IMR-90 (cell line): ENCODE data around the gene TMEM63B. TPM values are rescaled to one million over a fixed set of nuclear protein-coding genes. Genes with fewer than 3 reads are reported as not detected.

Source experiments
- ATAC-seq: fragments of 200-7000 bp; cut with Tn5 transposase; 2 replicates; pipeline ENCODE4 v1.9.1; 2020; ENCODE audit warnings: low read depth, mild to moderate bottlenecking, moderate library complexity
- BruUV-seq: library from RNA; stranded (reverse); fragments of 400-500 nt; replicated peaks from 2 replicates; lab custom pipeline; 2021; lab: Mats Ljungman, UMichigan
- CTCF ChIA-PET: fragments of 300-600 bp; formaldehyde crosslinking; extraction: SDS; loops from one replicate; lab custom pipeline; 2021; ENCODE audit warnings: antibody characterized with exemption; lab: Yijun Ruan, JAX
- POLR2A ChIA-PET: fragments of 300-600 bp; sonication (Branson Sonifier 250); formaldehyde crosslinking; loops from one replicate; lab custom pipeline; 2022; ENCODE audit warnings: antibody characterized with exemption; ENCODE audit not compliant: unreplicated experiment; lab: Charles Lee
- DNase-seq: peaks from one replicate; pipeline ENCODE4 v3.0.0; 2013
- H2AFZ ChIP-seq: replicated peaks from 2 replicates; pipeline ENCODE3; 2013; ENCODE audit warnings: low read length, mild to moderate bottlenecking; ENCODE audit not compliant: poor library complexity
- H2AK5ac ChIP-seq: 2 replicates; pipeline ENCODE4 v1.6.1; 2013; ENCODE audit warnings: low read depth, low read length, inconsistent platforms
- H2AK9ac ChIP-seq: replicated peaks from 2 replicates; pipeline ENCODE3; 2013; ENCODE audit warnings: mild to moderate bottlenecking, low read depth, low read length, moderate library complexity; ENCODE audit not compliant: poor library complexity
- H2BK120ac ChIP-seq: 2 replicates; pipeline ENCODE4 v1.6.1; 2013; ENCODE audit warnings: low read depth, low read length, inconsistent platforms
- H2BK15ac ChIP-seq: 3 replicates; pipeline ENCODE4 v1.6.1; 2013; ENCODE audit warnings: low read depth, low read length, inconsistent platforms
- H2BK20ac ChIP-seq: 2 replicates; pipeline ENCODE4 v1.6.1; 2013; ENCODE audit warnings: low read depth, mild to moderate bottlenecking, inconsistent platforms, low read length, moderate library complexity
- H2BK5ac ChIP-seq: 2 replicates; pipeline ENCODE4 v1.6.1; 2013; ENCODE audit warnings: mild to moderate bottlenecking, low read depth, low read length, inconsistent platforms; ENCODE audit not compliant: poor library complexity, severe bottlenecking
- H3K14ac ChIP-seq: replicated peaks from 2 replicates; pipeline ENCODE4 v1.6.1; 2013; ENCODE audit warnings: low read depth, low read length, inconsistent platforms
- H3K18ac ChIP-seq: 2 replicates; pipeline ENCODE4 v1.6.1; 2013; ENCODE audit warnings: low read depth, low read length, control low read depth
- H3K23ac ChIP-seq: 2 replicates; pipeline ENCODE4 v1.6.1; 2013; ENCODE audit warnings: low read depth, low read length, inconsistent platforms
- H3K27ac ChIP-seq: 2 replicates; pipeline ENCODE4 v1.5.1; 2013; ENCODE audit warnings: mild to moderate bottlenecking, control low read depth, low read length; ENCODE audit not compliant: insufficient read depth
- H3K27me3 ChIP-seq: 2 replicates; pipeline ENCODE4 v1.6.1; 2013; ENCODE audit warnings: low read length; ENCODE audit not compliant: control insufficient read depth, insufficient read depth
- H3K36me3 ChIP-seq: 2 replicates; pipeline ENCODE4 v1.6.1; 2013; ENCODE audit warnings: low read length, mixed read lengths; ENCODE audit not compliant: control insufficient read depth, insufficient read depth
- H3K4ac ChIP-seq: 2 replicates; pipeline ENCODE4 v1.6.1; 2013; ENCODE audit warnings: low read depth, low read length, inconsistent platforms
- H3K4me1 ChIP-seq: 2 replicates; pipeline ENCODE4 v1.6.1; 2013; ENCODE audit warnings: low read length, mixed read lengths; ENCODE audit not compliant: control insufficient read depth, insufficient read depth
- H3K4me2 ChIP-seq: 2 replicates; pipeline ENCODE4 v1.6.1; 2013; ENCODE audit warnings: low read depth, mild to moderate bottlenecking, control low read depth, low read length, moderate library complexity
- H3K4me3 ChIP-seq: 2 replicates; pipeline ENCODE4 v1.5.1; 2013; ENCODE audit warnings: low read depth, mild to moderate bottlenecking, control low read depth, low read length, moderate library complexity; ENCODE audit not compliant: insufficient read depth
- H3K56ac ChIP-seq: 2 replicates; pipeline ENCODE4 v1.6.1; 2013; ENCODE audit warnings: low read length, inconsistent platforms; ENCODE audit not compliant: insufficient read depth; ENCODE audit errors: extremely low read depth
- H3K79me1 ChIP-seq, 2 experiments: 2 replicates each; pipeline ENCODE4 v1.6.1; 2013; ENCODE audit warnings: low read length in 2 of 2, inconsistent platforms in 1 of 2, low read depth in 1 of 2
- H3K9ac ChIP-seq: 2 replicates; pipeline ENCODE4 v1.6.1; 2013; ENCODE audit warnings: low read depth, low read length, control low read depth
- H3K9me1 ChIP-seq: 2 replicates; pipeline ENCODE4 v1.6.1; 2013; ENCODE audit warnings: low read length, inconsistent platforms; ENCODE audit not compliant: insufficient read depth
- H3K9me3 ChIP-seq: 2 replicates; pipeline ENCODE4 v1.6.1; 2013; ENCODE audit warnings: low read length; ENCODE audit not compliant: control insufficient read depth, insufficient read depth
- H4K20me1 ChIP-seq: 2 replicates; pipeline ENCODE4 v1.6.1; 2013; ENCODE audit warnings: low read length, inconsistent platforms; ENCODE audit not compliant: insufficient read depth
- H4K5ac ChIP-seq: 2 replicates; pipeline ENCODE4 v1.6.1; 2013; ENCODE audit warnings: mild to moderate bottlenecking, low read depth, low read length, control low read depth
- H4K8ac ChIP-seq, 2 experiments: 2 replicates each; pipeline ENCODE4 v1.6.1; 2013; ENCODE audit warnings: low read depth in 2 of 2, low read length in 2 of 2, control low read depth in 1 of 2, inconsistent platforms in 1 of 2
- H4K91ac ChIP-seq: 2 replicates; pipeline ENCODE4 v1.6.1; 2013; ENCODE audit warnings: low read depth, low read length, inconsistent platforms; ENCODE audit not compliant: insufficient read depth
- BHLHE40 ChIP-seq: fragments of 150-350 bp; IDR thresholded peaks from 2 replicates; pipeline ENCODE4 v1.6.1; 2016; ENCODE audit warnings: mild to moderate bottlenecking, low read depth, low read length
- CEBPB ChIP-seq: IDR thresholded peaks from 2 replicates; pipeline ENCODE4 v1.6.1; 2012; ENCODE audit warnings: low read depth, low read length, improper control_type of control experiment
- CHD1 ChIP-seq: IDR thresholded peaks from 2 replicates; pipeline ENCODE4 v1.6.1; 2012; ENCODE audit warnings: low read depth, low read length, improper control_type of control experiment
- FOS ChIP-seq: fragments of 150-350 bp; IDR thresholded peaks from 2 replicates; pipeline ENCODE4 v1.6.1; 2016; ENCODE audit warnings: low read depth, low read length
- MAFK ChIP-seq: IDR thresholded peaks from 2 replicates; pipeline ENCODE4 v1.6.1; 2012; ENCODE audit warnings: low read depth, low read length, improper control_type of control experiment
- MAZ ChIP-seq: IDR thresholded peaks from 2 replicates; pipeline ENCODE4 v1.6.1; 2012; ENCODE audit warnings: low read depth, mild to moderate bottlenecking, low read length, improper control_type of control experiment, moderate library complexity, borderline replicate concordance
- MXI1 ChIP-seq: IDR thresholded peaks from 2 replicates; pipeline ENCODE4 v1.6.1; 2012; ENCODE audit warnings: low read depth, mild to moderate bottlenecking, low read length, moderate library complexity, borderline replicate concordance
- NFE2L2 ChIP-seq: fragments of 150-350 bp; IDR thresholded peaks from 2 replicates; pipeline ENCODE4 v1.6.1; 2016; ENCODE audit warnings: low read depth, mild to moderate bottlenecking, low read length
- POLR2A ChIP-seq: IDR thresholded peaks from 2 replicates; pipeline ENCODE4 v1.6.1; 2012; ENCODE audit warnings: mild to moderate bottlenecking, low read depth, low read length
- RAD21 ChIP-seq: IDR thresholded peaks from 2 replicates; pipeline ENCODE4 v1.6.1; 2012; ENCODE audit warnings: low read length, improper control_type of control experiment
- RCOR1 ChIP-seq: IDR thresholded peaks from 2 replicates; pipeline ENCODE4 v1.6.1; 2012; ENCODE audit warnings: mild to moderate bottlenecking, low read length, improper control_type of control experiment; ENCODE audit not compliant: insufficient replicate concordance
- RFX5 ChIP-seq: IDR thresholded peaks from 2 replicates; pipeline ENCODE4 v1.8.0; 2012; ENCODE audit warnings: low read depth, mild to moderate bottlenecking, low read length, moderate library complexity
- SMC3 ChIP-seq: fragments of 150-350 bp; IDR thresholded peaks from 2 replicates; pipeline ENCODE4 v1.6.1; 2016; ENCODE audit warnings: low read depth, mild to moderate bottlenecking, antibody characterized with exemption, low read length, moderate library complexity
- whole genome bisulfite sequencing, 2 experiments: methylation state at CpG; one replicate each; pipeline versions ENCODE4 v1.1.5 to v1.1.7; 2013; ENCODE audit warnings: missing lambda C conversion rate in 2 of 2; ENCODE audit not compliant: insufficient read length in 1 of 2; ENCODE audit errors: extremely low coverage in 2 of 2; 5-methylcytosine and 5-hydroxymethylcytosine counted together
- dilution Hi-C: fragments of 300-500 bp; cut with HindIII; formaldehyde crosslinking; loops from one replicate; pipeline ENCODE4 v1.14.3; 2018; ENCODE audit warnings: low sequenced_read_pairs; ENCODE audit not compliant: unreplicated experiment
- in situ Hi-C: fragments of 300-500 bp; cut with MboI; formaldehyde crosslinking; loops from 3 replicates; pipeline ENCODE4 v1.14.3; 2019; ENCODE audit warnings: low sequenced_read_pairs, inconsistent platforms, mixed read lengths
- intact Hi-C: fragments of 100-400 bp; cut with micrococcal nuclease; formaldehyde crosslinking; loops from 2 replicates; pipeline ENCODE4 v1.10.0; 2022
- polyA plus RNA-seq, 3 experiments: library from polyadenylated mRNA; depleted of rRNA; stranded (reverse); fragments of >200 nt; gene quantifications; 2 replicates each; pipeline ENCODE4 v1.2.3, GENCODE V29; 2012; ENCODE audit warnings: low replicate concordance in 1 of 3
- total RNA-seq: library from RNA; depleted of rRNA; stranded (reverse); fragments of >200 nt; gene quantifications from 2 replicates; pipeline ENCODE4 v1.2.3, GENCODE V29; 2012
- TF ChIP-seq, protein P1 (sequence below): fragments of 150-350 bp; IDR thresholded peaks from 2 replicates; pipeline ENCODE4 v1.6.1; 2016; ENCODE audit warnings: low read depth, mild to moderate bottlenecking, low read length, moderate library complexity, borderline replicate concordance
- TF ChIP-seq, protein P2 (sequence below): fragments of 150-350 bp; IDR thresholded peaks from 2 replicates; pipeline ENCODE4 v1.6.1; 2017; ENCODE audit warnings: mild to moderate bottlenecking, antibody characterized with exemption, low read length, low read depth
- TF ChIP-seq, protein P3 (sequence below): conservative IDR thresholded peaks from 2 replicates; pipeline ENCODE4 v1.5.1; 2012; ENCODE audit warnings: mild to moderate bottlenecking, low read depth, low read length, improper control_type of control experiment

TMEM63B gene
- total and polyA plus RNA-seq, 2 of the 4 experiments (the other 2 are of a cell fraction) = 12.2 to 42.6 TPM

DNA sequence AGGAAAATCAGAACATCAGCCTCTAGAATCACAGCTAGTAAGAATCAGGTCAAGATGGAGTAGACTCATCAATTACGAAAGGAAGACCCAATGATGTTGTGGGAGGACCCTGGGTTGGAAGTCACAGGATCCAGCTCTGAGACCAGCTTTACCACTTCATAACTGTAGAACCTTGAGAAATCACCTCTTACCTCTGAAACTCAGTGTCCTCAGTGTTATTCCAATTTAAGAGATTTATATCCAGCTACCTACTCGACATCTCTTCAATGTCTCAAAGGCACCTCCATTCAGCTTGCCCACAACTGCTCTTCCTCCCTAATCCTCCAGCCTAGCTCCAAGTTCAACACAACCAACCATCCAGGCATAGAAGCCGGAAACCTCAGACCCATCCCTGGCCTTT lies 16.4 kb upstream of the TMEM63B start:
- Histone ChIP-seq H3K4me3 (no peak overlapping the region), H3K4me1 (peaks cover 17% of the 10 kb centered on the region), H3K9me3 (no peaks in the 10 kb centered on the region), H3K18ac (no peak overlapping the region), H2BK15ac (no peak overlapping the region), H3K23ac (no peak overlapping the region), H2BK120ac (no peak overlapping the region), H2AK5ac (no peak overlapping the region), H2AFZ (no peak overlapping the region), H4K91ac (no peak overlapping the region), H3K27ac (no peak overlapping the region), H4K8ac (no peak overlapping the region), H3K79me1 (peaks cover 33 to 70% of the 10 kb centered on the region in 2 experiments), H3K14ac (no peak overlapping the region), H3K27me3 (no peaks in the 10 kb centered on the region), H3K36me3 (peaks cover 49% of the 10 kb centered on the region), H4K20me1 (peaks cover 34% of the 10 kb centered on the region), H2BK5ac (no peak overlapping the region), H2AK9ac (no peak overlapping the region), H3K4me2 (no peak overlapping the region), H3K9me1 (peaks cover 27% of the 10 kb centered on the region), H3K4ac (no peak overlapping the region), H4K5ac (no peak overlapping the region), H3K9ac (no peak overlapping the region), H3K56ac (no peak overlapping the region), H2BK20ac (no peak overlapping the region)
- POLR2A ChIA-PET = no interaction called here
- intact Hi-C loops = no loop called here
- CTCF ChIA-PET = no interaction called here
- DNase-seq = no peak
- TF ChIP-seq RFX5 (no peak), RCOR1 (no peak), NFE2L2 (no peak), POLR2A (no peak), BHLHE40 (no peak), SMC3 (no peak), CEBPB (no peak), MXI1 (no peak), FOS (no peak), CHD1 (no peak), RAD21 (no peak), MAZ (no peak), MAFK (no peak)
- TF ChIP-seq, protein P1, sequence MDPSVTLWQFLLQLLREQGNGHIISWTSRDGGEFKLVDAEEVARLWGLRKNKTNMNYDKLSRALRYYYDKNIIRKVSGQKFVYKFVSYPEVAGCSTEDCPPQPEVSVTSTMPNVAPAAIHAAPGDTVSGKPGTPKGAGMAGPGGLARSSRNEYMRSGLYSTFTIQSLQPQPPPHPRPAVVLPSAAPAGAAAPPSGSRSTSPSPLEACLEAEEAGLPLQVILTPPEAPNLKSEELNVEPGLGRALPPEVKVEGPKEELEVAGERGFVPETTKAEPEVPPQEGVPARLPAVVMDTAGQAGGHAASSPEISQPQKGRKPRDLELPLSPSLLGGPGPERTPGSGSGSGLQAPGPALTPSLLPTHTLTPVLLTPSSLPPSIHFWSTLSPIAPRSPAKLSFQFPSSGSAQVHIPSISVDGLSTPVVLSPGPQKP = no peak
- TF ChIP-seq, protein P2, sequence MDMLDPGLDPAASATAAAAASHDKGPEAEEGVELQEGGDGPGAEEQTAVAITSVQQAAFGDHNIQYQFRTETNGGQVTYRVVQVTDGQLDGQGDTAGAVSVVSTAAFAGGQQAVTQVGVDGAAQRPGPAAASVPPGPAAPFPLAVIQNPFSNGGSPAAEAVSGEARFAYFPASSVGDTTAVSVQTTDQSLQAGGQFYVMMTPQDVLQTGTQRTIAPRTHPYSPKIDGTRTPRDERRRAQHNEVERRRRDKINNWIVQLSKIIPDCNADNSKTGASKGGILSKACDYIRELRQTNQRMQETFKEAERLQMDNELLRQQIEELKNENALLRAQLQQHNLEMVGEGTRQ = no peak
- TF ChIP-seq, protein P3, sequence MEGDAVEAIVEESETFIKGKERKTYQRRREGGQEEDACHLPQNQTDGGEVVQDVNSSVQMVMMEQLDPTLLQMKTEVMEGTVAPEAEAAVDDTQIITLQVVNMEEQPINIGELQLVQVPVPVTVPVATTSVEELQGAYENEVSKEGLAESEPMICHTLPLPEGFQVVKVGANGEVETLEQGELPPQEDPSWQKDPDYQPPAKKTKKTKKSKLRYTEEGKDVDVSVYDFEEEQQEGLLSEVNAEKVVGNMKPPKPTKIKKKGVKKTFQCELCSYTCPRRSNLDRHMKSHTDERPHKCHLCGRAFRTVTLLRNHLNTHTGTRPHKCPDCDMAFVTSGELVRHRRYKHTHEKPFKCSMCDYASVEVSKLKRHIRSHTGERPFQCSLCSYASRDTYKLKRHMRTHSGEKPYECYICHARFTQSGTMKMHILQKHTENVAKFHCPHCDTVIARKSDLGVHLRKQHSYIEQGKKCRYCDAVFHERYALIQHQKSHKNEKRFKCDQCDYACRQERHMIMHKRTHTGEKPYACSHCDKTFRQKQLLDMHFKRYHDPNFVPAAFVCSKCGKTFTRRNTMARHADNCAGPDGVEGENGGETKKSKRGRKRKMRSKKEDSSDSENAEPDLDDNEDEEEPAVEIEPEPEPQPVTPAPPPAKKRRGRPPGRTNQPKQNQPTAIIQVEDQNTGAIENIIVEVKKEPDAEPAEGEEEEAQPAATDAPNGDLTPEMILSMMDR = no peak
- in situ Hi-C loops = no loop called here
- no peak for ATAC-seq
- BruUV-seq = no TSS peak
- WGBS, 2 experiments = 100% methylated on average over 1 of the region's 3 CpGs; no CpG with 5 or more reads in 1 of the 2 experiments
- dilution Hi-C loops = no loop called here
